RWPE2 (cell line): ENCODE results near the gene VAV3.

Source experiments
- ATAC-seq: fragments of 200-7000 bp; cut with Tn5 transposase; 3 replicates; pipeline ENCODE4 v1.9.1; 2021; ENCODE audit warnings: low read depth
- DNase-seq: peaks from one replicate; pipeline ENCODE4 v3.0.0-alpha.2; 2020; ENCODE audit warnings: low spot score
- H3K27ac ChIP-seq: fragments of 450-650 bp; 2 replicates; pipeline ENCODE4 v1.5.1; 2017; ENCODE audit warnings: mild to moderate bottlenecking; ENCODE audit not compliant: poor library complexity, severe bottlenecking
- H3K27me3 ChIP-seq: fragments of 250-450 bp; sonication (Bioruptor Pico); 2 replicates; pipeline ENCODE4 v1.5.1; 2021; ENCODE audit warnings: mild to moderate bottlenecking, moderate library complexity; ENCODE audit not compliant: insufficient read depth, poor library complexity, severe bottlenecking
- H3K36me3 ChIP-seq: fragments of 250-450 bp; sonication (Bioruptor Pico); 2 replicates; pipeline ENCODE4 v1.5.1; 2020; ENCODE audit warnings: low read depth, mild to moderate bottlenecking, moderate library complexity
- H3K4me1 ChIP-seq: fragments of 250-450 bp; sonication (Bioruptor Pico); 2 replicates; pipeline ENCODE4 v1.5.1; 2021; ENCODE audit warnings: mild to moderate bottlenecking, moderate library complexity; ENCODE audit not compliant: insufficient read depth, poor library complexity, severe bottlenecking
- H3K4me3 ChIP-seq: fragments of 250-450 bp; sonication (Bioruptor Pico); 2 replicates; pipeline ENCODE4 v1.5.1; 2021; ENCODE audit warnings: mild to moderate bottlenecking, moderate library complexity; ENCODE audit not compliant: severe bottlenecking
- H3K9me3 ChIP-seq: fragments of 250-450 bp; sonication (Bioruptor Pico); 2 replicates; pipeline ENCODE4 v1.5.1; 2021; ENCODE audit warnings: mild to moderate bottlenecking, moderate library complexity; ENCODE audit not compliant: severe bottlenecking
- CTCF ChIP-seq: fragments of 450-650 bp; IDR thresholded peaks from one replicate; pipeline ENCODE4 v1.5.1; 2017; ENCODE audit warnings: mild to moderate bottlenecking, moderate library complexity; ENCODE audit not compliant: poor library complexity, severe bottlenecking

The VAV3 gene

DNA sequence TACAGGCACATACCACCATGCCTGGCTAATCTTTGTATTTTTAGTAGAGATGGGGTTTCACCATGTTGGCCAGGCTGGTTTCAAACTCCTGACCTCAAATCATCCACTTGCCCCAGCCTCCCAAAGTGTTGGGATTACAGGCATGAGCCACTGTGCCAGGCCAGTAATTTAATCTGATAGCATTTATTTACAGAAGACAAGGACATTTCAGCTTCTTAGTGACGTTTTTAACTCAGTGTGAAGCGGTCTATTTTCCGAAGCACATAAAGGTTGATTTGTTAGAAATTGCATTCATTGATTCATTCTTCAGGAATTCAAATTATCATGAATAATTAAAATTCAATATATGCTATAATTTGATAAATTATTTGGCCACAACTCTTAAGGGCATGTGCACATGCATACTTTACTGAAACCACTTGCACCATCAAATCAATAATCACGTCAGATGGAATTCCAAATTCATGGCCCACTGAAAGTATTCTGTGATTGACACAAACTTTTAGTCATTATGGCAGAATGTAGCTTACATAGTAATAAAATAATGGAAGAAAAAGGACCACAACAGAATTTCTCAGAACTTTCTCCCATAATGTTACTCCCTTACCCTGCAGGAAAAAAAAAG, 339.5 kb downstream of the VAV3 start:
- TF ChIP-seq CTCF, result no peak
- no peak overlapping the region for H3K27ac ChIP-seq
- DNase-seq (no peak), ATAC-seq (no peak)
- H3K27me3 ChIP-seq, result no peaks in the 10 kb centered on the region
- H3K4me3 ChIP-seq, result no peak overlapping the region
- no peaks in the 10 kb centered on the region for H3K36me3 ChIP-seq
- peaks cover 9% of the 10 kb centered on the region for H3K4me1 ChIP-seq
- H3K9me3 ChIP-seq, result no peaks in the 10 kb centered on the region

DNA sequence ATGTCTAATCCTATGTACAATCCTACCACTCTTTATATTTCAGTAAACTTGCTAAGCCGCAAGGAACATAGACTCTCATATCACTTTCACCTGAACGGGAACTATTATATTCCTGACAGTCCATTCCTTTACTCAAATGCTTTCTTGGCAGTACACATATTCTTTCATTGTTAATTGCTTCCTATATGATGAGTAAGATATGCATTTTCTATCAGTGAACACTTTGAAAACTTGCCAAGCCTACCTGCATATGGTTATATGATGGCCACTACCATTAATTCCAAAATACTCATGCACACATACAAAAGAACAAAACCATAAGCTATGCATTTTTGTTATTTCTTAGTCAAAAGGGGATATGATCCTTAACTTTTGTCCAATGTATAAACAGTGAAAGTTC, 341.5 kb downstream of the VAV3 start:
- no peak overlapping the region for H3K4me3 ChIP-seq
- no peaks in the 10 kb centered on the region for H3K9me3 ChIP-seq
- DNase-seq (no peak), ATAC-seq (peak; percentile 75; the same call in 2 of the 3 replicates)
- no peak overlapping the region for H3K27ac ChIP-seq
- peaks cover 9% of the 10 kb centered on the region for H3K4me1 ChIP-seq
- H3K36me3 ChIP-seq, result no peaks in the 10 kb centered on the region
- no peaks in the 10 kb centered on the region for H3K27me3 ChIP-seq
- no peak for TF ChIP-seq CTCF

DNA sequence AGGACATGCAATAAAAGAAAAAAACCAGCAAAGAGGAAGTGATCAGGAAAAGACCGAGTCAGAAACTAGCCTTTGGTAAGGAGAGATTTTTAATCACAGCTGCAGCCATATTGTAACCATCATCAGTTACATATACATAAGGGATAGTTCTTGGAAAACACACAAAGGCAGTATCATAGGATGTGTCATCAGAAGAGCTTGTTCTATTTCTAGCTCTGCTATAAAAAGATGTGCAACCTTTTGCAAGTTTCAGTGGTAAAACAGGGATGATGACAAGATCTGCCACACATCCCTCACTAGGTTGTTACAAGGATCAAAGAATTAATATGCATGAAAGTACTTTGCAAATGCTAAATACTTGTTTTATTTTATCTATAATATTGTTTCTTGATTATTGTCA, 342.0 kb downstream of the VAV3 start:
- H3K9me3 ChIP-seq, result no peaks in the 10 kb centered on the region
- no peak overlapping the region for H3K27ac ChIP-seq
- H3K4me3 ChIP-seq, result no peak overlapping the region
- H3K4me1 ChIP-seq, result peaks cover 9% of the 10 kb centered on the region
- H3K27me3 ChIP-seq, result no peaks in the 10 kb centered on the region
- no peak for TF ChIP-seq CTCF
- ATAC-seq (peak; percentile 73), DNase-seq (no peak)
- H3K36me3 ChIP-seq, result no peaks in the 10 kb centered on the region

DNA sequence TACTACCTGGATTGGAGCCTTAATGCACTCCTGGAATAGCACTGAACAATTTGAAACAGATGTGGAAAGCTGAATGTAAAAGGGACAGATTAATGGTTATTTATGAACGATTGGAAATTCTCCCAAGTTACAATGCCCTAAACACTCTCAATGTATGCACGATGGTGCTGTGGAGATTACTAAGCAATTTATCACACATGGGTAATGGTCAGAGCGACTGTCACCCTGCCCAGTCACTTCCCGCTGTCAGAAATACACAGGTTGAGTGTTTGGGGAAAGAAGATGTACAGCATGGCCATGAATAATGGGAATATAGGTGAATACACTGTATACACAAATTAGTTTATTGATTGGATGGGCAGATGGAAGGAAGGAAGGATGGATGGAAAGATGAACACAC, 342.4 kb downstream of the VAV3 start:
- H3K4me1 ChIP-seq, result peaks cover 9% of the 10 kb centered on the region
- H3K27ac ChIP-seq, result no peak overlapping the region
- H3K9me3 ChIP-seq, result no peaks in the 10 kb centered on the region
- no peaks in the 10 kb centered on the region for H3K27me3 ChIP-seq
- DNase-seq, result no peak
- no peak overlapping the region for H3K4me3 ChIP-seq
- TF ChIP-seq CTCF, result no peak
- no peak for ATAC-seq
- H3K36me3 ChIP-seq, result no peaks in the 10 kb centered on the region

GRCh38 chr1:107620753-107621152, 344.2 kb downstream of the VAV3 start:
- ATAC-seq (no peak), DNase-seq (no peak)
- no peak for TF ChIP-seq CTCF
- Histone ChIP-seq H3K36me3 (no peaks in the 10 kb centered on the region), H3K27me3 (no peaks in the 10 kb centered on the region), H3K9me3 (no peaks in the 10 kb centered on the region), H3K4me1 (peaks cover 9% of the 10 kb centered on the region), H3K4me3 (no peak overlapping the region), H3K27ac (no peak overlapping the region)
